ENCODE data around the gene CYTH1.

DNA sequence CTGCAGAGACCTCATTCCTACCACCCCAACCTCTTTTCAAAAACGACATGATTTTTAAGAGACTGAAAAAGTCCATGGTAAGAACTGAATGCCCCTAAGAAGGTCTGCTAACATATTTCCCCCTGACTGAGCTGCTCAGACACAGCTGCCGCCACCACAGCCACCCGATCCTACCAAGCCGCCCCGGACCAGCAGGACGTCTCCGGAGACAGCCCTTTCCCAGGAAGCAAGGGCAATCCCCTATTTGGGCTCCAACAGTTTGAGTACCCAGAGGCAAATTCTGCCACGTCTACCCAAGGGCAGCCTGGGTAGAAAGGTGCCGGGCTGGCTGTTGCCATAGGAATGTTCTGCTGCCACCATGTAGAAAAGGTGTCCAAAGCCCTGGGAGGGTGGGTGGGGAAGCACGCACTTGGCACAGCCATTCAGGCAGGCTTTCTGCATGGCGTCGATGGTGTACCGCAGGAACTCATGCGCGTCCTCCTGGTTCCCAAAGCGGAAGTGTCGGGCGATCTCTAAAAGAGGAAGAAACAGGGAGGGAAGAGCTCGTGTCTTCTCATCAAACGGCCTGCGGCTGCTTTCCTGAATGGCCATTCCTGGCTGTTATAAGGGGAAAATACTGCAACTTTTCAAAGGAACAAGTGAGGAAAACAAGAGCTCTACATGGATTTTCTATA is 44.9 kb upstream of the CYTH1 start:
- TF ChIP-seq, protein P1, sequence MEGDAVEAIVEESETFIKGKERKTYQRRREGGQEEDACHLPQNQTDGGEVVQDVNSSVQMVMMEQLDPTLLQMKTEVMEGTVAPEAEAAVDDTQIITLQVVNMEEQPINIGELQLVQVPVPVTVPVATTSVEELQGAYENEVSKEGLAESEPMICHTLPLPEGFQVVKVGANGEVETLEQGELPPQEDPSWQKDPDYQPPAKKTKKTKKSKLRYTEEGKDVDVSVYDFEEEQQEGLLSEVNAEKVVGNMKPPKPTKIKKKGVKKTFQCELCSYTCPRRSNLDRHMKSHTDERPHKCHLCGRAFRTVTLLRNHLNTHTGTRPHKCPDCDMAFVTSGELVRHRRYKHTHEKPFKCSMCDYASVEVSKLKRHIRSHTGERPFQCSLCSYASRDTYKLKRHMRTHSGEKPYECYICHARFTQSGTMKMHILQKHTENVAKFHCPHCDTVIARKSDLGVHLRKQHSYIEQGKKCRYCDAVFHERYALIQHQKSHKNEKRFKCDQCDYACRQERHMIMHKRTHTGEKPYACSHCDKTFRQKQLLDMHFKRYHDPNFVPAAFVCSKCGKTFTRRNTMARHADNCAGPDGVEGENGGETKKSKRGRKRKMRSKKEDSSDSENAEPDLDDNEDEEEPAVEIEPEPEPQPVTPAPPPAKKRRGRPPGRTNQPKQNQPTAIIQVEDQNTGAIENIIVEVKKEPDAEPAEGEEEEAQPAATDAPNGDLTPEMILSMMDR (IDR thresholded peaks at IDR 0.05), result no peak
- no peak for TF ChIP-seq POLR2A (IDR thresholded peaks at IDR 0.05)
